ENCODE data around the gene MATN4.

- no peak for TF ChIP-seq CTCF (IDR thresholded peaks at IDR 0.05; ENCODE audit: insufficient read depth, low read length, poor library complexity, severe bottlenecking)
- TF ChIP-seq EZH2phosphoT487 (conservative IDR thresholded peaks at IDR 0.05; ENCODE audit: low read length): no peak
These were observed 21.6 kb upstream of the MATN4 start for GRCh38 chr20:45329497-45330319.
